Neural cell (in vitro differentiated cells): ENCODE results near the gene ZXDC. TPM values are rescaled to one million over a fixed set of nuclear protein-coding genes. Genes with fewer than 3 reads are reported as not detected.

ENCODE experiments used
- H2AFZ ChIP-seq: fragments of 200-600, 300-800 bp; sonication (generic), shearing (Covaris generic); 2 replicates; pipeline ENCODE4 v1.6.0; 2014; ENCODE audit warnings: low read depth, mild to moderate bottlenecking, antibody characterized with exemption, low read length, moderate library complexity
- H3F3A ChIP-seq: fragments of 200-600 bp; shearing (Covaris generic); 2 replicates; pipeline ENCODE4 v1.6.1; 2016; ENCODE audit warnings: mild to moderate bottlenecking, moderate library complexity, mixed read lengths, antibody characterized with exemption, low read length; ENCODE audit not compliant: insufficient read depth, poor library complexity, severe bottlenecking
- H3K27ac ChIP-seq: fragments of 200-600, 300-800 bp; sonication (generic), shearing (Covaris generic); 2 replicates; pipeline ENCODE4 v1.5.1; 2014; ENCODE audit warnings: mild to moderate bottlenecking, low read length, moderate library complexity
- H3K27me3 ChIP-seq: fragments of 300-800, 200-600 bp; sonication (generic), shearing (Covaris generic); 2 replicates; pipeline ENCODE4 v1.6.0; 2014; ENCODE audit warnings: mild to moderate bottlenecking, low read depth, low read length, moderate library complexity; ENCODE audit not compliant: insufficient read depth
- H3K36me3 ChIP-seq: fragments of 300-800, 200-600 bp; sonication (generic), shearing (Covaris generic); 2 replicates; pipeline ENCODE4 v1.5.1; 2014; ENCODE audit warnings: mild to moderate bottlenecking, antibody characterized with exemption, low read length, moderate library complexity; ENCODE audit not compliant: insufficient read depth
- H3K4me2 ChIP-seq: fragments of 300-800, 200-600 bp; sonication (generic), shearing (Covaris generic); 2 replicates; pipeline ENCODE4 v1.6.0; 2014; ENCODE audit warnings: mild to moderate bottlenecking, low read length
- H3K4me3 ChIP-seq: fragments of 300-800, 200-600 bp; sonication (generic), shearing (Covaris generic); 2 replicates; pipeline ENCODE4 v1.5.1; 2014; ENCODE audit warnings: mild to moderate bottlenecking, low read length, moderate library complexity
- H3K79me2 ChIP-seq: fragments of 200-600 bp; shearing (Covaris generic); replicated peaks from 2 replicates; pipeline ENCODE4 v1.6.0; 2014; ENCODE audit warnings: mild to moderate bottlenecking, low read length, moderate library complexity; ENCODE audit not compliant: insufficient read depth
- H3K9ac ChIP-seq: fragments of 300-800, 200-600 bp; sonication (generic), shearing (Covaris generic); 2 replicates; pipeline ENCODE4 v1.6.1; 2016; ENCODE audit warnings: mild to moderate bottlenecking, low read length, mixed read lengths
- H3K9me2 ChIP-seq: fragments of 200-600 bp; shearing (Covaris generic); 2 replicates; pipeline ENCODE4 v1.6.1; 2016; ENCODE audit warnings: mild to moderate bottlenecking, low read length, mixed read lengths; ENCODE audit not compliant: insufficient read depth
- H3K9me3 ChIP-seq: fragments of 200-600, 300-800 bp; sonication (generic), shearing (Covaris generic); 2 replicates; pipeline ENCODE4 v1.6.1; 2016; ENCODE audit warnings: mild to moderate bottlenecking, mixed run types, low read length, moderate library complexity, mixed read lengths
- H4K20me1 ChIP-seq: fragments of 200-600 bp; shearing (Covaris generic); 2 replicates; pipeline ENCODE4 v1.6.1; 2016; ENCODE audit warnings: mild to moderate bottlenecking, mixed run types; ENCODE audit not compliant: insufficient read depth
- EP300 ChIP-seq: fragments of 450-650 bp; conservative IDR thresholded peaks from 2 replicates; pipeline ENCODE4 v1.6.1; 2014; ENCODE audit warnings: antibody characterized with exemption, mild to moderate bottlenecking, moderate library complexity; ENCODE audit not compliant: poor library complexity, severe bottlenecking
- EZH2 ChIP-seq: fragments of 200-600, 300-800 bp; shearing (Covaris generic), sonication (generic); IDR thresholded peaks from 2 replicates; pipeline ENCODE4 v1.6.1; 2014; ENCODE audit warnings: antibody characterized with exemption, low read length, borderline replicate concordance, mild to moderate bottlenecking; ENCODE audit not compliant: insufficient read depth, poor library complexity, severe bottlenecking
- MXI1 ChIP-seq: fragments of 450-650 bp; conservative IDR thresholded peaks from 2 replicates; pipeline ENCODE4 v1.6.1; 2014; ENCODE audit warnings: antibody characterized with exemption, mild to moderate bottlenecking; ENCODE audit not compliant: poor library complexity, severe bottlenecking
- POLR2AphosphoS5 ChIP-seq: IDR thresholded peaks from 2 replicates; pipeline ENCODE4 v1.6.1; 2012
- RAD21 ChIP-seq: fragments of 450-650 bp; conservative IDR thresholded peaks from 2 replicates; pipeline ENCODE4 v1.6.1; 2014; ENCODE audit warnings: antibody characterized with exemption, mild to moderate bottlenecking, moderate library complexity
- SMC3 ChIP-seq: fragments of 450-650 bp; conservative IDR thresholded peaks from 2 replicates; pipeline ENCODE4 v1.6.1; 2014; ENCODE audit warnings: antibody characterized with exemption, mild to moderate bottlenecking, moderate library complexity; ENCODE audit not compliant: poor library complexity
- TAF1 ChIP-seq: IDR thresholded peaks from 2 replicates; pipeline ENCODE4 v1.6.1; 2012; ENCODE audit warnings: low read depth
- polyA plus RNA-seq: library from polyadenylated mRNA; depleted of rRNA; stranded (reverse); fragments of >200 nt; gene quantifications from 2 replicates; pipeline ENCODE4 v1.2.3, GENCODE V29; 2014
- TF ChIP-seq, protein P1 (sequence below): IDR thresholded peaks from 2 replicates; pipeline ENCODE4 v1.6.1; 2012; ENCODE audit warnings: borderline replicate concordance
- TF ChIP-seq, protein P2 (sequence below): fragments of 450-650 bp; IDR thresholded peaks from 2 replicates; pipeline ENCODE4 v1.5.1; 2014; ENCODE audit warnings: antibody characterized with exemption, mild to moderate bottlenecking, moderate library complexity; ENCODE audit not compliant: poor library complexity, severe bottlenecking

The ZXDC gene
- polyA plus RNA-seq, 1 donor from 2014 or later: 22.2 TPM

DNA sequence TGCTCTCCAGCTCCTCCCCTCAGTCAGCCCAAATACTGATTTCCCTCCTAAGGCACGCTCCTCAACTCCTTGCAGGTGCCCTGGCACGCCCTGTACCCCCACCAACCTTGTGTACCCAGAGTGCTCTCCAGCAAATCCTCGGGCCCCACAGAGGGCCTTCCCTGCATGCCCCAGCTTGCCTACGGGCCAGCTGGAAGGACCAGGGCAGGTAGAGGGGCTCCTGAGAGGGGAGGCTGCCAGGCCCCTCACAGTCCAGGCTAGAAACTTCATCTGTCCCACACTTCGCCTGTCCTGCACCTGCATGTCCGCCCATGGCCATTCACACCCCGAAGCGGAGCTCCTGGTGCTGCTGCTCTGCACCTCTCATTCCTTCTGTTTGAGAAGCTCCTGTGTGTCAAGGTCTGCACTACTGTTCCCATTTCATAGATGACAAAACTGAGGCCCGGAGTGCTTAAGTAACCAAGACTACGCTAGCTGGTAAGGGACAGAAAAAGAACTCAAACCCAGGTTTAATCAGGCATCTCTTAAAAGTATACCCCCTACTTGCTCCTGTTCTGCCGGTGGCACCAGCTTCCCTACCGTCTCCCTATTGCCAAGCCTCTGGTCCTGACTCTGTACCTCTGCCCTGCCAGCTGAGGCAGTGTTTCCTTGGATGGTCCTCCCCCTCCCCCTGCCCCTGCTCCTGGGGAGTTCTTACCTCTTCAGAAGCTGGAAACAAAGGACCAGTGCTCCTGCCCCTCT lies 35.6 kb downstream of the ZXDC start:
- no peaks in the 10 kb centered on the region for H3K9me3 ChIP-seq
- no peaks in the 10 kb centered on the region for H3K79me2 ChIP-seq
- no peaks in the 10 kb centered on the region for H3K9me2 ChIP-seq
- H3K9ac ChIP-seq: no peak overlapping the region
- no peaks in the 10 kb centered on the region for H3K36me3 ChIP-seq
- no peak overlapping the region for H3K4me2 ChIP-seq
- no peak overlapping the region for H2AFZ ChIP-seq
- H4K20me1 ChIP-seq: no peaks in the 10 kb centered on the region
- no peak overlapping the region for H3K27ac ChIP-seq
- no peaks in the 10 kb centered on the region for H3F3A ChIP-seq
- no peaks in the 10 kb centered on the region for H3K27me3 ChIP-seq
- H3K4me3 ChIP-seq: no peak overlapping the region
- TF ChIP-seq RAD21 (no peak), SMC3 (no peak), TAF1 (no peak)
- TF ChIP-seq, protein P1, sequence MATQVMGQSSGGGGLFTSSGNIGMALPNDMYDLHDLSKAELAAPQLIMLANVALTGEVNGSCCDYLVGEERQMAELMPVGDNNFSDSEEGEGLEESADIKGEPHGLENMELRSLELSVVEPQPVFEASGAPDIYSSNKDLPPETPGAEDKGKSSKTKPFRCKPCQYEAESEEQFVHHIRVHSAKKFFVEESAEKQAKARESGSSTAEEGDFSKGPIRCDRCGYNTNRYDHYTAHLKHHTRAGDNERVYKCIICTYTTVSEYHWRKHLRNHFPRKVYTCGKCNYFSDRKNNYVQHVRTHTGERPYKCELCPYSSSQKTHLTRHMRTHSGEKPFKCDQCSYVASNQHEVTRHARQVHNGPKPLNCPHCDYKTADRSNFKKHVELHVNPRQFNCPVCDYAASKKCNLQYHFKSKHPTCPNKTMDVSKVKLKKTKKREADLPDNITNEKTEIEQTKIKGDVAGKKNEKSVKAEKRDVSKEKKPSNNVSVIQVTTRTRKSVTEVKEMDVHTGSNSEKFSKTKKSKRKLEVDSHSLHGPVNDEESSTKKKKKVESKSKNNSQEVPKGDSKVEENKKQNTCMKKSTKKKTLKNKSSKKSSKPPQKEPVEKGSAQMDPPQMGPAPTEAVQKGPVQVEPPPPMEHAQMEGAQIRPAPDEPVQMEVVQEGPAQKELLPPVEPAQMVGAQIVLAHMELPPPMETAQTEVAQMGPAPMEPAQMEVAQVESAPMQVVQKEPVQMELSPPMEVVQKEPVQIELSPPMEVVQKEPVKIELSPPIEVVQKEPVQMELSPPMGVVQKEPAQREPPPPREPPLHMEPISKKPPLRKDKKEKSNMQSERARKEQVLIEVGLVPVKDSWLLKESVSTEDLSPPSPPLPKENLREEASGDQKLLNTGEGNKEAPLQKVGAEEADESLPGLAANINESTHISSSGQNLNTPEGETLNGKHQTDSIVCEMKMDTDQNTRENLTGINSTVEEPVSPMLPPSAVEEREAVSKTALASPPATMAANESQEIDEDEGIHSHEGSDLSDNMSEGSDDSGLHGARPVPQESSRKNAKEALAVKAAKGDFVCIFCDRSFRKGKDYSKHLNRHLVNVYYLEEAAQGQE: no peak

DNA sequence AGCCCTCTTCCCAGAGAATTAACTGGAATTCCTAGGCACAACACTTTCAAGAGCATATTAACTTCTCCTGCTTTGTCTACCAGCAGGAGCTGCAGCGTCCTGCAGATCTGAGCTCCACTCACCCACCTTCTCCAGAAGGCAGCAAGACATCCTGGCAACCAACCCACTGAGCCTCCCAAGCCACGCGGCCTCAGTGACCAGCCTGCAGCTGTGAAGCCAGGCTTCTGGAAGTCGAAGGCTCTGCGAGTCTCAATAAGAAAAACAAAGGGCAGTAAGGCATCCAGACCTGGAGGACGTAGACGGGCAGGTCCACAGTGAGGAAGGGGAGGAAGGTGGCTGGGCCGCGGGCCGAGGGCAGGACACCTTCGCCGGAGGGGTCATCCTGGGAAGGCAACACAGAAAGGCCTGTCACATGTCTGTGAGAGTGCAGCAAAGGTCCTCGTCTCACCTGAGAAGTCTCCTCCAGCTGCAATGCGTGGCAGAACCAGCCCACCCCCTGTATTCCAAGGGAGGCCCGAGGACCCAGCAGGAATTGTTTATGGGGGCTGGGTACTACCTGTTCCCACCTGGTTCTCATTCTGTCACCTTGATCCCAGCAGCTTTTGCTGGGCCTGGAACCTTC lies 36.2 kb downstream of the ZXDC start:
- Histone ChIP-seq H3K79me2 (no peaks in the 10 kb centered on the region), H3K9me2 (no peaks in the 10 kb centered on the region), H3K4me2 (no peak overlapping the region), H3K27me3 (no peaks in the 10 kb centered on the region), H3F3A (no peaks in the 10 kb centered on the region), H3K4me3 (no peak overlapping the region), H3K9me3 (no peaks in the 10 kb centered on the region), H3K36me3 (no peaks in the 10 kb centered on the region), H4K20me1 (no peaks in the 10 kb centered on the region), H2AFZ (no peak overlapping the region), H3K9ac (no peak overlapping the region), H3K27ac (no peak overlapping the region)
- TF ChIP-seq EP300 (no peak), RAD21 (no peak), MXI1 (no peak), POLR2AphosphoS5 (no peak), TAF1 (no peak), SMC3 (no peak), EZH2 (no peak)
- TF ChIP-seq, protein P1: no peak
- TF ChIP-seq, protein P2, sequence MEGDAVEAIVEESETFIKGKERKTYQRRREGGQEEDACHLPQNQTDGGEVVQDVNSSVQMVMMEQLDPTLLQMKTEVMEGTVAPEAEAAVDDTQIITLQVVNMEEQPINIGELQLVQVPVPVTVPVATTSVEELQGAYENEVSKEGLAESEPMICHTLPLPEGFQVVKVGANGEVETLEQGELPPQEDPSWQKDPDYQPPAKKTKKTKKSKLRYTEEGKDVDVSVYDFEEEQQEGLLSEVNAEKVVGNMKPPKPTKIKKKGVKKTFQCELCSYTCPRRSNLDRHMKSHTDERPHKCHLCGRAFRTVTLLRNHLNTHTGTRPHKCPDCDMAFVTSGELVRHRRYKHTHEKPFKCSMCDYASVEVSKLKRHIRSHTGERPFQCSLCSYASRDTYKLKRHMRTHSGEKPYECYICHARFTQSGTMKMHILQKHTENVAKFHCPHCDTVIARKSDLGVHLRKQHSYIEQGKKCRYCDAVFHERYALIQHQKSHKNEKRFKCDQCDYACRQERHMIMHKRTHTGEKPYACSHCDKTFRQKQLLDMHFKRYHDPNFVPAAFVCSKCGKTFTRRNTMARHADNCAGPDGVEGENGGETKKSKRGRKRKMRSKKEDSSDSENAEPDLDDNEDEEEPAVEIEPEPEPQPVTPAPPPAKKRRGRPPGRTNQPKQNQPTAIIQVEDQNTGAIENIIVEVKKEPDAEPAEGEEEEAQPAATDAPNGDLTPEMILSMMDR: no peak
